Uterus (tissue), 2 donors: Measurements from ENCODE around the gene BDKRB2.

ENCODE experiments used
- POLR2A ChIP-seq, 2 donors: fragments of 450-650 bp; IDR thresholded peaks; one replicate each; pipeline ENCODE4 v1.6.1; 2016; ENCODE audit warnings: antibody characterized with exemption in 2 of 2, mild to moderate bottlenecking in 1 of 2, moderate library complexity in 1 of 2
- TF ChIP-seq, protein P1 (sequence below), 4 experiments: fragments of 200-600 bp in 2 of 4; fragments of 450-650 bp in 2 of 4; sonication (generic) in 2 of 4; IDR thresholded peaks; one replicate each; pipeline ENCODE4 v1.5.1; 2016 to 2019; ENCODE audit warnings: antibody characterized with exemption in 4 of 4, mild to moderate bottlenecking in 2 of 4, moderate library complexity in 1 of 4

DNA sequence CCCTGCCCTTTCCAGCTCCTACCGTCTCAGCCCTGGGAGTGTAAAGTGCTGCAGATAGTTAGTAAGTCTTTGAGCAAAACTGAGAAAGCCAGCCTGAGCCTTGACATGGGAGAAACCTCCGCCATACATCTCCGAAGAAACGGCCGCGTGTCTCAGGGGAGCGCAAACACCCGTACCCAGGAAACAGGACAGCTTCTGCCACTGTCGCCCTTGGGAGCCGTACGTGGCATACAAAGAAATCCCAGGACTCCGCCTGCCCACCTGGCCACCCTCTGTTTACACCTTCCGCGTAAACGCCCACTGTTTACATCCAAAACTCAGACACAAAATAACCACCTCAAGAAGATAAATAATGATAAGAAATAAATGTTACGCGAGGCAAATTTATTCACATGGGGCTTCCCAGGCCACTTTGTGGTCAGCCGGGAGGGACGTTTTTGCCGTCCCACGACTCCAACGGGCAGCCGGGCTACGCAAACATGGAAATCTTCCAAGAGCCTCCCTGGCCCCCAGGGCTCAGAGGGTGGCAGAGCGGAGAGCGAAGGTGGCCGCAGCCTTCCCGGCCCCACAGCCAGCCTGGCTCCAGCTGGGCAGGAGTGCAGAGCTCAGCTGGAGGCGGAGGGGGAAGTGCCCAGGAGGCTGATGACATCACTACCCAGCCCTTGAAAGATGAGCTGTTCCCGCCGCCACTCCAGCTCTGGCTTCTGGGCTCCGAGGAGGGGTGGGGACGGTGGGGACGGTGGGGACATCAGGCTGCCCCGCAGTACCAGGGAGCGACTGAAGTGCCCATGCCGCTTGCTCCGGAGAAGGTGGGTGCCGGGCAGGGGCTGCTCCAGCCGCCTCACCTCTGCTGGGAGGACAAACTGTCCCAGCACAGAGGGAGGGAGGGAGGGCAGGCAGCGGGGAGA, at the start of gene BDKRB2:
- TF ChIP-seq, protein P1, sequence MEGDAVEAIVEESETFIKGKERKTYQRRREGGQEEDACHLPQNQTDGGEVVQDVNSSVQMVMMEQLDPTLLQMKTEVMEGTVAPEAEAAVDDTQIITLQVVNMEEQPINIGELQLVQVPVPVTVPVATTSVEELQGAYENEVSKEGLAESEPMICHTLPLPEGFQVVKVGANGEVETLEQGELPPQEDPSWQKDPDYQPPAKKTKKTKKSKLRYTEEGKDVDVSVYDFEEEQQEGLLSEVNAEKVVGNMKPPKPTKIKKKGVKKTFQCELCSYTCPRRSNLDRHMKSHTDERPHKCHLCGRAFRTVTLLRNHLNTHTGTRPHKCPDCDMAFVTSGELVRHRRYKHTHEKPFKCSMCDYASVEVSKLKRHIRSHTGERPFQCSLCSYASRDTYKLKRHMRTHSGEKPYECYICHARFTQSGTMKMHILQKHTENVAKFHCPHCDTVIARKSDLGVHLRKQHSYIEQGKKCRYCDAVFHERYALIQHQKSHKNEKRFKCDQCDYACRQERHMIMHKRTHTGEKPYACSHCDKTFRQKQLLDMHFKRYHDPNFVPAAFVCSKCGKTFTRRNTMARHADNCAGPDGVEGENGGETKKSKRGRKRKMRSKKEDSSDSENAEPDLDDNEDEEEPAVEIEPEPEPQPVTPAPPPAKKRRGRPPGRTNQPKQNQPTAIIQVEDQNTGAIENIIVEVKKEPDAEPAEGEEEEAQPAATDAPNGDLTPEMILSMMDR (IDR thresholded peaks at IDR 0.05), result no peak
- TF ChIP-seq POLR2A (IDR thresholded peaks at IDR 0.05), result peak; percentile 78 to 79
